Neutrophil (primary cell): Measurements from ENCODE around the gene UBE2H.

Experiments
- H3K27ac ChIP-seq: fragments of 200-600 bp; sonication (generic); 2 replicates; pipeline ENCODE4 v1.5.1; 2016; ENCODE audit warnings: mild to moderate bottlenecking, moderate library complexity
- H3K27me3 ChIP-seq: fragments of 200-600 bp; sonication (generic); 2 replicates; pipeline ENCODE4 v1.6.0; 2016; ENCODE audit warnings: mild to moderate bottlenecking
- H3K36me3 ChIP-seq: fragments of 200-600 bp; sonication (generic); 2 replicates; pipeline ENCODE4 v1.5.1; 2017
- H3K4me1 ChIP-seq, 2 experiments: fragments of 200-600 bp in 1 of 2; sonication (generic) in 1 of 2; 1 replicate in 1 of 2; 2 replicates in 1 of 2; pipeline versions ENCODE4 v1.5.1 to v1.6.1; 2013 to 2016; ENCODE audit warnings: low read depth in 1 of 2, low read length in 1 of 2, mild to moderate bottlenecking in 1 of 2, moderate library complexity in 1 of 2; ENCODE audit not compliant: control insufficient read depth in 1 of 2, insufficient read depth in 1 of 2
- H3K4me3 ChIP-seq, 2 experiments: fragments of 200-600 bp in 1 of 2; sonication (generic) in 1 of 2; 1 replicate in 1 of 2; 2 replicates in 1 of 2; pipeline ENCODE4 v1.5.1; 2013 to 2016; ENCODE audit warnings: low read depth in 1 of 2, low read length in 1 of 2, mild to moderate bottlenecking in 1 of 2, moderate library complexity in 1 of 2
- H3K9me3 ChIP-seq: fragments of 200-600 bp; sonication (generic); 2 replicates; pipeline ENCODE4 v1.5.1; 2016
- CTCF ChIP-seq: fragments of 200-600 bp; sonication (generic); IDR thresholded peaks from 2 replicates; pipeline ENCODE4 v1.5.1; 2016; ENCODE audit warnings: antibody characterized with exemption

UBE2H gene

GRCh38 chr7:129783584-129783919 lies 169.2 kb downstream of the UBE2H start:
- peaks cover 100% of the 10 kb centered on the region for H3K27me3 ChIP-seq
- H3K27ac ChIP-seq = no peak overlapping the region
- no peaks in the 10 kb centered on the region for H3K9me3 ChIP-seq
- H3K4me1 ChIP-seq = peaks cover 55 to 63% of the 10 kb centered on the region in 2 experiments
- H3K36me3 ChIP-seq = no peaks in the 10 kb centered on the region
- TF ChIP-seq CTCF = no peak
- H3K4me3 ChIP-seq = no peak overlapping the region

- Histone ChIP-seq H3K4me1 (peaks cover 57 to 65% of the 10 kb centered on the region in 2 experiments), H3K27me3 (peaks cover 100% of the 10 kb centered on the region), H3K36me3 (no peaks in the 10 kb centered on the region), H3K4me3 (no peak overlapping the region), H3K9me3 (no peaks in the 10 kb centered on the region), H3K27ac (no peak overlapping the region)
- TF ChIP-seq CTCF = no peak
Measured at GRCh38 chr7:129782818-129783583, 169.8 kb downstream of the UBE2H start.

GRCh38 chr7:129781928-129782817 lies 170.6 kb downstream of the UBE2H start:
- Histone ChIP-seq H3K36me3 (no peaks in the 10 kb centered on the region), H3K4me3 (peak overlapping the region; percentile 68 to 69), H3K4me1 (peaks cover 65% of the 10 kb centered on the region in 2 experiments), H3K27ac (no peak overlapping the region), H3K27me3 (peaks cover 100% of the 10 kb centered on the region), H3K9me3 (no peaks in the 10 kb centered on the region)
- no peak for TF ChIP-seq CTCF

- peaks cover 100% of the 10 kb centered on the region for H3K27me3 ChIP-seq
- H3K9me3 ChIP-seq = no peaks in the 10 kb centered on the region
- no peak for TF ChIP-seq CTCF
- no peak overlapping the region for H3K27ac ChIP-seq
- no peaks in the 10 kb centered on the region for H3K36me3 ChIP-seq
- peak overlapping the region; percentile 68 to 69 for H3K4me3 ChIP-seq
- H3K4me1 ChIP-seq = peaks cover 65 to 68% of the 10 kb centered on the region in 2 experiments
Measured at GRCh38 chr7:129780974-129781927, 171.5 kb downstream of the UBE2H start.
